Muscle layer of duodenum (tissue), 2 donors: ENCODE measurements around the gene CHADL.

Experiments
- H3K27ac ChIP-seq: one replicate; pipeline ENCODE4 v1.7.0; 2013; ENCODE audit warnings: mild to moderate bottlenecking, low read length
- H3K27me3 ChIP-seq: one replicate; pipeline ENCODE4 v1.7.0; 2013; ENCODE audit warnings: low read depth, mild to moderate bottlenecking, control low read depth, low read length
- H3K36me3 ChIP-seq, 2 donors: one replicate each; pipeline ENCODE4 v1.7.0; 2013; ENCODE audit warnings: low read length in 2 of 2, control low read depth in 1 of 2, mild to moderate bottlenecking in 1 of 2; ENCODE audit not compliant: insufficient read depth in 2 of 2, control insufficient read depth in 1 of 2
- H3K4me1 ChIP-seq, 2 donors: one replicate each; pipeline ENCODE4 v1.7.0; 2013; ENCODE audit warnings: low read length in 2 of 2, mild to moderate bottlenecking in 2 of 2, control low read depth in 1 of 2, moderate library complexity in 1 of 2; ENCODE audit not compliant: insufficient read depth in 2 of 2, control insufficient read depth in 1 of 2
- H3K4me3 ChIP-seq, 2 donors: one replicate each; pipeline ENCODE4 v1.7.0; 2013; ENCODE audit warnings: low read length in 2 of 2, low read depth in 1 of 2, mild to moderate bottlenecking in 1 of 2
- H3K9me3 ChIP-seq, 2 donors: one replicate each; pipeline ENCODE4 v1.7.0; 2013; ENCODE audit warnings: low read length in 2 of 2, control low read depth in 1 of 2, mild to moderate bottlenecking in 1 of 2; ENCODE audit not compliant: control insufficient read depth in 1 of 2
- donor health status: healthy.

Gene CHADL, protein sequence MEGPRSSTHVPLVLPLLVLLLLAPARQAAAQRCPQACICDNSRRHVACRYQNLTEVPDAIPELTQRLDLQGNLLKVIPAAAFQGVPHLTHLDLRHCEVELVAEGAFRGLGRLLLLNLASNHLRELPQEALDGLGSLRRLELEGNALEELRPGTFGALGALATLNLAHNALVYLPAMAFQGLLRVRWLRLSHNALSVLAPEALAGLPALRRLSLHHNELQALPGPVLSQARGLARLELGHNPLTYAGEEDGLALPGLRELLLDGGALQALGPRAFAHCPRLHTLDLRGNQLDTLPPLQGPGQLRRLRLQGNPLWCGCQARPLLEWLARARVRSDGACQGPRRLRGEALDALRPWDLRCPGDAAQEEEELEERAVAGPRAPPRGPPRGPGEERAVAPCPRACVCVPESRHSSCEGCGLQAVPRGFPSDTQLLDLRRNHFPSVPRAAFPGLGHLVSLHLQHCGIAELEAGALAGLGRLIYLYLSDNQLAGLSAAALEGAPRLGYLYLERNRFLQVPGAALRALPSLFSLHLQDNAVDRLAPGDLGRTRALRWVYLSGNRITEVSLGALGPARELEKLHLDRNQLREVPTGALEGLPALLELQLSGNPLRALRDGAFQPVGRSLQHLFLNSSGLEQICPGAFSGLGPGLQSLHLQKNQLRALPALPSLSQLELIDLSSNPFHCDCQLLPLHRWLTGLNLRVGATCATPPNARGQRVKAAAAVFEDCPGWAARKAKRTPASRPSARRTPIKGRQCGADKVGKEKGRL

DNA sequence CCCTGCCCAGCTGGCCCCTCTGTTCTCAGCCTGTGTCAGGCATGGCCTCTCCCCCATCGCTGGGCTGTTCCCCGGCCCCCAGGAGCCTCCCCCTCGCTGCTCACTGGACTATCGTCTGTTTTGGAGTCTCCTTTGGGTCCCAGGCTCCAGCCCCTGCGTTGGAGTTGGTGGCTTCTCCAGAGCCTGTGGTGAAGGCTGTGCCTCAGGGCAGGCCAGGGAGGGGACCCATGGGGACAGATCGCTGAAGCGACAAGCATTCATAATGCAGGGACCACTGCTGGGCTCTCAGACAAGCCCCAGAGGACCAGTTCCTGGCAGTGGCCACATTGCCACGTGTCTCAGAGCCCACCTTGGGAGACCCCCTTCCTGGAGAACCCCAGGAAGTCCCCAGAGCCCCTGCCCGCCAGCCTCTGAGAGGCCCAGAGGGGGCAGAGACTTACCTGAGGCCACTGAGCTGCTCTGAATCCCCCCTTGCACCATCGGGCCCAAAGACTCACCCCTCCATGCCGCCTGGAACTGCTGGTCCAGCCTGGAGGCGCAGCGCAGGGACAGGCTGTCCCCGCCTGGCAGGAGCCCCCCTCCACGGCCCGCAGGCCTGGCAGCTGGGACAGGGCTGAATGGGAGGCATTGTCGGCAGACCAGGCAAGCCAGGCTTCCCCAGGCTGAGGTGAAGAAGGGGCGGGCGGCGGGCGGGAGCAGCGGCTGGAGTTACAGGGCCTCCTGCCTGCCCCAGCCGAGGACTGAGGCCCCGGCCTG is at the start of gene CHADL:
CHADL (minus strand) TSS at position 555 of the 756 bp plus-strand sequence; CDS start at position 505, 50 bp downstream.
- Histone ChIP-seq H3K27ac (no peak within 1 kb of the TSS), H3K9me3 (no peaks in the 10 kb centered on the region), H3K4me3 (no peak within 1 kb of the TSS), H3K36me3 (peaks cover 0 to 5% of the 10 kb centered on the region in 2 donors), H3K4me1 (peaks cover 0 to 24% of the 10 kb centered on the region in 2 donors), H3K27me3 (no peaks in the 10 kb centered on the region)

DNA sequence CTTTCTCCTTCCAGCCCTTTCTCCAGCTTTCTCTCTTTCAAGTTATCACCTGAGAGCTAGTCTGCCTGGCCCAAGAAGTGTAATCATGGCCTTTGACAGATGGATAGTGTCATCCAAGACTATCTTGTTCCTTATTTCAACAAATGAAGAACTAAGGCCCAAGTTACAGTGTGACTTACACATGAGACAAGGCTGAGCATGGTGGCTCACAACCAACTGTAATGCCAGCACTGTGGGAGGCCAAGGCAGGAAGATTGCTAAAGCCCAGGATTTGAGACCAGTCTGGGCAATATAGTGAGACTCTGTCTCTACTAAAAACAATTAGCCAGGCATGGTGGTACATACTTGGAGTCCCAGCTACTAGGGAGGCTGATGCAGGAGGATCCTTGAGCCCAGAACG is 48.9 kb upstream of the CHADL start:
- H3K27me3 ChIP-seq: no peaks in the 10 kb centered on the region
- H3K4me1 ChIP-seq: peaks cover 0 to 15% of the 10 kb centered on the region in 2 donors
- H3K4me3 ChIP-seq: no peak overlapping the region
- no peak overlapping the region for H3K27ac ChIP-seq
- H3K9me3 ChIP-seq: no peaks in the 10 kb centered on the region
- H3K36me3 ChIP-seq: peaks cover 0 to 5% of the 10 kb centered on the region in 2 donors

DNA sequence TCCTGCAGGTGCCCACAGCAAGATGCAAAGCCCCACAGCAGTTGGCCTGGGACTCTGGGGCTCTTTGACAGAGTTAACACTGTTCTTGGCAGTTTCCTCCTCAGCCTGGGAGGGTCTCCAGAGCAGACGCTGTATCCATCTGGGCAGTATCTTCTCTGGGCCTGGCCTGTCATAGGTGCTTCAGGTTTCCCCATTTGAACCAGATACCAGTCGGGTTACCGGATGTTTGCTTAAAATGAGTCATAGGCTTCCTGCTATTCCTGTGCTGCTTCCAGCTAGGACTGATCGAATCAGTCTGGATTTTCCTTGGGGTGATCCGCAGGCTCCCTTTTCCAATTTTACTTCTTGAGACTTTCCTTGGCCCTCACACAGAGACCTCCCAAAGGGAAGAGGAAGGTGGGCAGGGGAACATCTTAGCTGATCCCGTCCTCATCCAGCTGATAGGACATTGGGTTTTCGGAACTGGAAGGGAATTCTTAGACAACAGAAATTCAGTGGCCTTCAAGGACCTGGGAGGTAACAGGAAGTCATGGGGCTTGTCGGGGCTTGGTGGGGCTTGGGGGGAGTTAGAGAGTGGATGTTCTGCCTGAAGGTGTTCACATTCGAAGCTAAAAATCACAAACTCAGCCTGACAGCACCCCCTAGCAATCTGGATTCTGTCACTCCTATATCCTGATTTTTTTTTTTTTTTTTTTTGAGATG is 47.7 kb upstream of the CHADL start:
- H3K4me1 ChIP-seq: peaks cover 0 to 19% of the 10 kb centered on the region in 2 donors
- H3K36me3 ChIP-seq: peaks cover 2 to 5% of the 10 kb centered on the region in 2 donors
- no peak overlapping the region for H3K4me3 ChIP-seq
- no peaks in the 10 kb centered on the region for H3K27me3 ChIP-seq
- H3K27ac ChIP-seq: peak overlapping the region; percentile 41
- no peaks in the 10 kb centered on the region for H3K9me3 ChIP-seq

DNA sequence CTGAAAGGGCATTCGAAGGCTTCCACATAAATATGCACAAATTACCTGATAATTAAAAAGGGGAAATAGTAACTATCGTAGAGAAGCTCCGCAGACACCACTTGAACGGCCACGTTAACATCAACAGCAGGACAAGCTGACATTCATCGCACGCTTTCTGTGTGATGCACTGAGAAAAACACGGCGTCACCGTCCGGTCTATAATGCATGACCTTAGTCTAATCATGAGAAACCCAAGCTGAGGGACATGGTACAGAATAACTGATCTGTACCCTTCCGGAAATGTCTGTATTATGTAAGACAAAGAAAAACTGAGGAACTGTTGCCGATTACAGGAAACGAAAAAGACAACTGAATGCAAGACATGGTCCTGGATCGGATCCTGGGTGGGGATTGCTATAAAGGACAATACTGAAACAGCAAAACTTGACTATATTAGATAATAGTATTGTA is 45.9 kb upstream of the CHADL start:
- Histone ChIP-seq H3K36me3 (peaks cover 5 to 10% of the 10 kb centered on the region in 2 donors), H3K4me3 (peak overlapping the region; percentile 93 to 100), H3K4me1 (peaks cover 0 to 19% of the 10 kb centered on the region in 2 donors), H3K27me3 (no peaks in the 10 kb centered on the region), H3K9me3 (no peaks in the 10 kb centered on the region), H3K27ac (peak overlapping the region; percentile 92)

DNA sequence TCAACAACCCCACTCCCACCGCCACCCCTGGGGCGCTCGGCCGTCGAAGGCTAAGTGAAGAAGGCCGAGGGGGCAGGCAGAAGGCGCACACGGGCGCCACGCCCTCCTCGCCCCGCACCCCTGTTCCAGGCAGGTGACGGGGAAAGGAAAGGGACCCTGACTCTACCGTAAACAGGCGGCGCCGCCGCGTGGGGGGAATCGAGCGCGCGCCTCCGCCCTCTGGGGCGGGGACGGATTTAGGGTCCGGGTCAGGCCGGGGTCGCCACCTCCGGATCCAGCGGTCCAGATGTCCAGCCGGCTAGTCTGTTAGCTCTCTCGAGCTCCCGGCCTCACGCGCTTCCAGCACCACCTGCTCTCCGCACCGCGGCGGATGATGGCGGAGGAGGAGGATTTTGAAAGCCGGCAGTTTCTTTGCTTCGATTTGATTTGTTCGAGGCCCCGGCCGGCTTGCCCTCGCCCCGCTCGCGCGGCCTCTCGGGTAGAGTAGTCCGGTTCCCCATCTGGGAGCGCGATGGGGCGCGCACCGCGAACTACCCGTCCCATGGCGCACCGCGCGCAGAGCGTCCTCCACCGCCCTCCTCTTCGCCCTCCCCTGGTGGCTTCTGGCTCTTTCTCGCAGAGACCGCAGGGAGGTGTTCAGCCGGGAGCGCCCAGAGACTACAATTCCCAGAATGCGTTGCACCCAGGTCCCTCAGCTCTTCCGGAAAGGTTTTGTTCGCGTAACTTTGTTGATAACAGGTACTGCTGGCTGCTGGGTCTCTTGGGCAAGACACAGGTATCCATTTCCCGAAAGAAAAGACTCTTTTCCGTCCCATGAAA is 45.3 kb upstream of the CHADL start, which contains the start of gene RANGAP1:
RANGAP1 (minus strand) TSS at position 368 of the 819 bp plus-strand sequence. CDS start 5,143 bp downstream, outside the sequence.
- Histone ChIP-seq H3K4me3 (peak within 1 kb of the TSS; percentile 93 to 100), H3K27ac (peak within 1 kb of the TSS; percentile 92), H3K36me3 (peaks cover 10% of the 10 kb centered on the region in 2 donors), H3K27me3 (no peaks in the 10 kb centered on the region), H3K4me1 (peaks cover 0 to 19% of the 10 kb centered on the region in 2 donors), H3K9me3 (no peaks in the 10 kb centered on the region)

DNA sequence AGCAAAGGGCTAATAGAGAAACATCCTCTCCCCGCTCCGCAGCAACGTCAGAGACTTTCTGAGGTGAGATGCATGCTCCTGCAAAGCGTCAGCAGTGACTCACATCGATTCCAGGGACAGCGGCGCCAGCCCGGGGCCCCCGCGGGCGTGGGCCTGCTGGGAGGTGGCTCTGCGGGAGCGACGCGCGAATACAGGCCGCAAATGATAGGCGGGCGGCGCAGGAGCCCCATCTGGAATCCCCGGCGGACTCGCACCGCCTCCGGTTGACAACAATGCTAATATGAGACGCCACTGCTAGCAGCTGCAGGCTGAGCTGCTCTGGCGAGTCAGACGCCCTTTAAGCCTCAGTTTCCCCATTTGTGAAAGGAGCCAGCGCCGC is 44.7 kb upstream of the CHADL start:
- H3K9me3 ChIP-seq: no peaks in the 10 kb centered on the region
- H3K36me3 ChIP-seq: peaks cover 13 to 16% of the 10 kb centered on the region in 2 donors
- H3K4me1 ChIP-seq: peaks cover 0 to 19% of the 10 kb centered on the region in 2 donors
- peak overlapping the region; percentile 85 to 100 for H3K4me3 ChIP-seq
- H3K27me3 ChIP-seq: no peaks in the 10 kb centered on the region
- H3K27ac ChIP-seq: peak overlapping the region; percentile 87

DNA sequence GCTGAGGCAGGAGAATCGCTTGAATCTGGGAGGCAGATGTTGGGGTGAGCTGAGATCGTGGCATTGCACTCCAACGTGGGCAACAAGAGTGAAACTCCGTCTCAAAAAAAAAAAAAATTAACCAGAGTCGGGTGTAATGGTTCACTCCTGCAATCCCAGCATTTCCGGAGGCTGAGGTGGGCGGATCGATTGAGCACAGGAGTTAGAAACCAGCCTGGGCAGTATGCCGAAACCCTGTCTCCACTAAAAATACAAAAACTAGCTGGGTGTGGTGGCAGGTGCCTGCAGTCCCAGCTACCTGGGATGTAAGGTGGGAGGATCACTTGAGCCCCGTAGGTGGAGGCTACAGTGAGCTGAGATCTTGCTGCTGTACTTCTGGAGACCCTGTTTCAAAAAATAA is 43.7 kb upstream of the CHADL start:
- peaks cover 17 to 22% of the 10 kb centered on the region in 2 donors for H3K36me3 ChIP-seq
- peak overlapping the region in 1 of 2 donors; percentile 100 for H3K4me3 ChIP-seq
- no peaks in the 10 kb centered on the region for H3K27me3 ChIP-seq
- peaks cover 0 to 19% of the 10 kb centered on the region in 2 donors for H3K4me1 ChIP-seq
- no peaks in the 10 kb centered on the region for H3K9me3 ChIP-seq
- H3K27ac ChIP-seq: no peak overlapping the region

DNA sequence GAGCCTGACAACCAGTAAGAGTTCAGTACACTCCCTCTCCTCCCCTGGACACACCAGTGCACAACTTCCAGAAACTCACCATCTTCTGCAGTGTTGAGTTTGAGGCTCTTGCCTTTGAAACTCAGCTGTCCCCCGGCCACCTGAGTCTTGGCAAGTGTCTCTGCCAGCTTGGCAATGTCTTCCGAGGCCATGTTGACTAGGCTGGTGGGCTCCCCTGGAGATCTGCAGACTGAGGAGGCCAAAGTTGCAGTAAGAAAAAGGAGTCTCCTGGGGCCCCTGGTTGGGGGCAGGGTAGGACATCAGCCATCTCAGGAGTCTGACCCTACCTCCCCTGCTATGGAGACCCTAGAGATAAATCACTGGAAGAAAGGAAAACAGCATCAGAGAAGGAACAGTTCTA is 40.1 kb upstream of the CHADL start:
- Histone ChIP-seq H3K4me1 (peaks cover 0 to 13% of the 10 kb centered on the region in 2 donors), H3K36me3 (peaks cover 29 to 41% of the 10 kb centered on the region in 2 donors), H3K27ac (no peak overlapping the region), H3K4me3 (no peak overlapping the region), H3K9me3 (no peaks in the 10 kb centered on the region), H3K27me3 (no peaks in the 10 kb centered on the region)

DNA sequence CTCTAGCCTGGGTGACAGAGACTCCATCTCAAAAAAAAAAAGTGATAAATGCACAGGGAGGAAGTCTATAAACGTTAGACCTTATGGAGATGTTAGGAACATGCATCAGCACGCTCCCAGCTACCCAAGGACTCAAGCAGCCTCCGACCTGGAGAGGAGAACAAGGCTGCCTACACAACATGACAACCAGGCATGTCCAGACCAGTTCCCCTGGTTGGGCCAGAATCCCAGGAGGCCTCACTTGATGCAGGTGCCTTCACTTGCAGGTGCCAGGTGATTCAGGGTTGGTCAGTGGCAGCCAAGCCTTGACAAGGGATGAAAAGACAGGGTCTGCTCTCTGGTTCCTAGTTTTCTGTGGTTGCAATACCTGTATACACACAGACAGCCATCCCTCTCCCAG is 39.3 kb upstream of the CHADL start:
- H3K9me3 ChIP-seq: no peaks in the 10 kb centered on the region
- H3K36me3 ChIP-seq: peaks cover 29 to 41% of the 10 kb centered on the region in 2 donors
- H3K4me3 ChIP-seq: no peak overlapping the region
- no peaks in the 10 kb centered on the region for H3K27me3 ChIP-seq
- H3K27ac ChIP-seq: no peak overlapping the region
- H3K4me1 ChIP-seq: peaks cover 0 to 7% of the 10 kb centered on the region in 2 donors

DNA sequence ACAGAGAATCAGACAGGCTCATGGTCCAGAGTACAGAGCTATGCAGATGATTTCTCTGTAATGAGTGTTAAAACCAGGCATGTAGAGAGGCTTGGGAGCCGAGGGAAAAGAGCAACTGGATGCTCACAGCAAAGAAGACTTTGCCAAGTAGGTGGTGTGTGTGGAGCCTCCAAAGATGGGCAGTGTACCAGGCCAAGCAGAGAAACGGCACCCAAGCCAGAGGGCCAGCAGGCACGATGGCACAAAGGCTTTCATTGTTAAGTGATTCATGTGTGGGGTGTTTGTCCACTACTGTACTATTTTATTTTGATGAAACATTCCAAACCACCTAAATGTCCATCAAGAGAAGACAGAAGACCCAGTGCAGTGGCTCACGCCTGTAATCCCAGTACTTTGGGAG is 34.1 kb upstream of the CHADL start:
- Histone ChIP-seq H3K27me3 (no peaks in the 10 kb centered on the region), H3K4me3 (no peak overlapping the region), H3K4me1 (no peaks in the 10 kb centered on the region), H3K27ac (no peak overlapping the region), H3K36me3 (peaks cover 36 to 62% of the 10 kb centered on the region in 2 donors), H3K9me3 (no peaks in the 10 kb centered on the region)
